ENCODE data around the gene DYSF.

GRCh38 chr2:71602115-71602495 is 148.7 kb downstream of the DYSF start:
- TF ChIP-seq CHD2 (IDR thresholded peaks at IDR 0.05; ENCODE audit: low read length, partially characterized antibody) (no peak), FOXJ3 (CRISPR knock-in tag; IDR thresholded peaks at IDR 0.05) (no peak), CTCF (IDR thresholded peaks at IDR 0.05) (no peak), SMC3 (IDR thresholded peaks at IDR 0.05; ENCODE audit: low read depth, low read length) (no peak), SIN3A (IDR thresholded peaks at IDR 0.05; ENCODE audit: borderline replicate concordance, low read depth, low read length) (no peak), ZBTB33 (IDR thresholded peaks at IDR 0.05; ENCODE audit: borderline replicate concordance, low read depth) (no peak), JUND (IDR thresholded peaks at IDR 0.05) (no peak), EP300 (IDR thresholded peaks at IDR 0.05; ENCODE audit: borderline replicate concordance in 1 of 2, low read depth in 1 of 2, low read length in 1 of 2) (no peak), YY1 (IDR thresholded peaks at IDR 0.05; ENCODE audit: low read depth) (no peak), TAF1 (IDR thresholded peaks at IDR 0.05; ENCODE audit: borderline replicate concordance, low read depth, low read length) (no peak)
- TF ChIP-seq, protein P1, sequence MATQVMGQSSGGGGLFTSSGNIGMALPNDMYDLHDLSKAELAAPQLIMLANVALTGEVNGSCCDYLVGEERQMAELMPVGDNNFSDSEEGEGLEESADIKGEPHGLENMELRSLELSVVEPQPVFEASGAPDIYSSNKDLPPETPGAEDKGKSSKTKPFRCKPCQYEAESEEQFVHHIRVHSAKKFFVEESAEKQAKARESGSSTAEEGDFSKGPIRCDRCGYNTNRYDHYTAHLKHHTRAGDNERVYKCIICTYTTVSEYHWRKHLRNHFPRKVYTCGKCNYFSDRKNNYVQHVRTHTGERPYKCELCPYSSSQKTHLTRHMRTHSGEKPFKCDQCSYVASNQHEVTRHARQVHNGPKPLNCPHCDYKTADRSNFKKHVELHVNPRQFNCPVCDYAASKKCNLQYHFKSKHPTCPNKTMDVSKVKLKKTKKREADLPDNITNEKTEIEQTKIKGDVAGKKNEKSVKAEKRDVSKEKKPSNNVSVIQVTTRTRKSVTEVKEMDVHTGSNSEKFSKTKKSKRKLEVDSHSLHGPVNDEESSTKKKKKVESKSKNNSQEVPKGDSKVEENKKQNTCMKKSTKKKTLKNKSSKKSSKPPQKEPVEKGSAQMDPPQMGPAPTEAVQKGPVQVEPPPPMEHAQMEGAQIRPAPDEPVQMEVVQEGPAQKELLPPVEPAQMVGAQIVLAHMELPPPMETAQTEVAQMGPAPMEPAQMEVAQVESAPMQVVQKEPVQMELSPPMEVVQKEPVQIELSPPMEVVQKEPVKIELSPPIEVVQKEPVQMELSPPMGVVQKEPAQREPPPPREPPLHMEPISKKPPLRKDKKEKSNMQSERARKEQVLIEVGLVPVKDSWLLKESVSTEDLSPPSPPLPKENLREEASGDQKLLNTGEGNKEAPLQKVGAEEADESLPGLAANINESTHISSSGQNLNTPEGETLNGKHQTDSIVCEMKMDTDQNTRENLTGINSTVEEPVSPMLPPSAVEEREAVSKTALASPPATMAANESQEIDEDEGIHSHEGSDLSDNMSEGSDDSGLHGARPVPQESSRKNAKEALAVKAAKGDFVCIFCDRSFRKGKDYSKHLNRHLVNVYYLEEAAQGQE (IDR thresholded peaks at IDR 0.05; ENCODE audit: low read depth, low read length), result no peak
- TF ChIP-seq, protein P2, sequence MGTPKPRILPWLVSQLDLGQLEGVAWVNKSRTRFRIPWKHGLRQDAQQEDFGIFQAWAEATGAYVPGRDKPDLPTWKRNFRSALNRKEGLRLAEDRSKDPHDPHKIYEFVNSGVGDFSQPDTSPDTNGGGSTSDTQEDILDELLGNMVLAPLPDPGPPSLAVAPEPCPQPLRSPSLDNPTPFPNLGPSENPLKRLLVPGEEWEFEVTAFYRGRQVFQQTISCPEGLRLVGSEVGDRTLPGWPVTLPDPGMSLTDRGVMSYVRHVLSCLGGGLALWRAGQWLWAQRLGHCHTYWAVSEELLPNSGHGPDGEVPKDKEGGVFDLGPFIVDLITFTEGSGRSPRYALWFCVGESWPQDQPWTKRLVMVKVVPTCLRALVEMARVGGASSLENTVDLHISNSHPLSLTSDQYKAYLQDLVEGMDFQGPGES (IDR thresholded peaks at IDR 0.05; ENCODE audit: low read depth, low read length), result no peak
- TF ChIP-seq, protein P3, sequence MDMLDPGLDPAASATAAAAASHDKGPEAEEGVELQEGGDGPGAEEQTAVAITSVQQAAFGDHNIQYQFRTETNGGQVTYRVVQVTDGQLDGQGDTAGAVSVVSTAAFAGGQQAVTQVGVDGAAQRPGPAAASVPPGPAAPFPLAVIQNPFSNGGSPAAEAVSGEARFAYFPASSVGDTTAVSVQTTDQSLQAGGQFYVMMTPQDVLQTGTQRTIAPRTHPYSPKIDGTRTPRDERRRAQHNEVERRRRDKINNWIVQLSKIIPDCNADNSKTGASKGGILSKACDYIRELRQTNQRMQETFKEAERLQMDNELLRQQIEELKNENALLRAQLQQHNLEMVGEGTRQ (IDR thresholded peaks at IDR 0.05; ENCODE audit: borderline replicate concordance, low read depth, low read length), result no peak
